Sciatic nerve (tissue), 2 donors: ENCODE results near the gene BMPR1B. TPM values are rescaled to one million over a fixed set of nuclear protein-coding genes. Genes with fewer than 3 reads are reported as not detected.
"Not testable (repeated sequence)": the region's sequence is repeated elsewhere in the genome, so short reads cannot be mapped to it uniquely, and the experiment has no call there.

Source experiments
- ATAC-seq: fragments of 200-7000 bp; cut with Tn5 transposase; one replicate; pipeline ENCODE4 v1.9.1; 2020; ENCODE audit warnings: mild to moderate bottlenecking, moderate library complexity
- DNase-seq: peaks from one replicate; pipeline ENCODE4 v3.0.0-alpha.2; 2020; ENCODE audit warnings: low spot score
- intact Hi-C: fragments of 100-400 bp; cut with DNase I; formaldehyde crosslinking; loops from one replicate; pipeline ENCODE4 v1.14.2; 2022
- total RNA-seq: library from RNA; stranded (reverse); fragmentation: NEBNext Ultra II Directional; extraction: Animal tissue kit (Norgen Biotek cat#: 25700); gene quantifications from one replicate; pipeline ENCODE4 v1.2.1, GENCODE V29; 2021
- donor health status: DM: no; HTN: no; CAD: no.
- donor health status: DM: no; HTN: no; CAD: no.

BMPR1B gene
- total RNA-seq, 1 donor from 2014 or later, result 39.9 TPM

- no peak for ATAC-seq
- intact Hi-C loops, result no loop called here
- no peak for DNase-seq
These were observed 293.9 kb downstream of the BMPR1B start for GRCh38 chr4:95051702-95052020.

- ATAC-seq (no peak), DNase-seq (no peak)
- intact Hi-C loops, result no loop called here
These were observed 301.2 kb downstream of the BMPR1B start for GRCh38 chr4:95058991-95059390.

- ATAC-seq, result peak; percentile 61
- intact Hi-C loops, result no loop called here
- no peak for DNase-seq
These were observed 301.9 kb downstream of the BMPR1B start for GRCh38 chr4:95059663-95060062.

GRCh38 chr4:95061220-95061619 is 303.5 kb downstream of the BMPR1B start:
- no peak for DNase-seq
- peak; percentile 38 for ATAC-seq
- intact Hi-C loops, result no loop called here

GRCh38 chr4:95061801-95062200 is 304.0 kb downstream of the BMPR1B start:
- ATAC-seq, DNase-seq, intact Hi-C loops: not testable (repeated sequence)

- DNase-seq (no peak), ATAC-seq (peak; percentile 49)
- intact Hi-C loops, result no loop called here
These were observed 308.3 kb downstream of the BMPR1B start for GRCh38 chr4:95066050-95066449.

GRCh38 chr4:95068401-95068800 is 310.6 kb downstream of the BMPR1B start:
- ATAC-seq (no peak), DNase-seq (no peak)
- intact Hi-C loops, result no loop called here

- ATAC-seq (no peak), DNase-seq (no peak)
- intact Hi-C loops, result no loop called here
These were observed 311.2 kb downstream of the BMPR1B start for GRCh38 chr4:95068818-95069478.

GRCh38 chr4:95071851-95072250 is 314.1 kb downstream of the BMPR1B start:
- ATAC-seq, result no peak
- intact Hi-C loops, result no loop called here
- no peak for DNase-seq

GRCh38 chr4:95073646-95074045 is 315.9 kb downstream of the BMPR1B start:
- DNase-seq (no peak), ATAC-seq (no peak)
- intact Hi-C loops, result no loop called here

GRCh38 chr4:95077864-95078263 is 320.1 kb downstream of the BMPR1B start:
- no peak for DNase-seq
- intact Hi-C loops, result no loop called here
- ATAC-seq, result no peak

- ATAC-seq, result no peak
- no peak for DNase-seq
- intact Hi-C loops, result no loop called here
These were observed 323.2 kb downstream of the BMPR1B start for GRCh38 chr4:95080969-95081368.

GRCh38 chr4:95084584-95084983 is 326.8 kb downstream of the BMPR1B start:
- intact Hi-C loops, result no loop called here
- ATAC-seq (no peak), DNase-seq (no peak)

GRCh38 chr4:95085124-95085833 is 327.5 kb downstream of the BMPR1B start:
- ATAC-seq (no peak), DNase-seq (no peak)
- intact Hi-C loops, result no loop called here

GRCh38 chr4:95086551-95086950 is 328.8 kb downstream of the BMPR1B start:
- intact Hi-C loops, result no loop called here
- ATAC-seq (no peak), DNase-seq (no peak)

- DNase-seq (no peak), ATAC-seq (no peak)
- intact Hi-C loops, result no loop called here
These were observed 330.1 kb downstream of the BMPR1B start for GRCh38 chr4:95087657-95088455.

- DNase-seq (no peak), ATAC-seq (peak; percentile 87)
- intact Hi-C loops, result loop anchor here (10.0 kb wide), 1 partner anchor 226 kb away; no protein-coding TSS in a partner anchor
These were observed 333.5 kb downstream of the BMPR1B start for GRCh38 chr4:95091272-95091671.

GRCh38 chr4:95092766-95093165 is 335.0 kb downstream of the BMPR1B start:
- no peak for DNase-seq
- no peak for ATAC-seq
- intact Hi-C loops, result loop anchor here (10.0 kb wide), 1 partner anchor 228 kb away; no protein-coding TSS in a partner anchor

- intact Hi-C loops, result loop anchor here (10.0 kb wide), 1 partner anchor 229 kb away; no protein-coding TSS in a partner anchor
- DNase-seq (no peak), ATAC-seq (no peak)
These were observed 335.7 kb downstream of the BMPR1B start for GRCh38 chr4:95093460-95093859.
